GM21528 (cell line): Measurements from ENCODE around the gene GATAD2B.
"Not testable (repeated sequence)": the region's sequence is repeated elsewhere in the genome, so short reads cannot be mapped to it uniquely, and the experiment has no call there.

Experiments
- ATAC-seq: cut with Tn5 transposase; IDR thresholded peaks from one replicate; pipeline ENCODE4 v1.9.1; 2021; ENCODE audit warnings: mild to moderate bottlenecking, moderate library complexity; ENCODE audit not compliant: unreplicated experiment, low FRiP score

GATAD2B gene

DNA sequence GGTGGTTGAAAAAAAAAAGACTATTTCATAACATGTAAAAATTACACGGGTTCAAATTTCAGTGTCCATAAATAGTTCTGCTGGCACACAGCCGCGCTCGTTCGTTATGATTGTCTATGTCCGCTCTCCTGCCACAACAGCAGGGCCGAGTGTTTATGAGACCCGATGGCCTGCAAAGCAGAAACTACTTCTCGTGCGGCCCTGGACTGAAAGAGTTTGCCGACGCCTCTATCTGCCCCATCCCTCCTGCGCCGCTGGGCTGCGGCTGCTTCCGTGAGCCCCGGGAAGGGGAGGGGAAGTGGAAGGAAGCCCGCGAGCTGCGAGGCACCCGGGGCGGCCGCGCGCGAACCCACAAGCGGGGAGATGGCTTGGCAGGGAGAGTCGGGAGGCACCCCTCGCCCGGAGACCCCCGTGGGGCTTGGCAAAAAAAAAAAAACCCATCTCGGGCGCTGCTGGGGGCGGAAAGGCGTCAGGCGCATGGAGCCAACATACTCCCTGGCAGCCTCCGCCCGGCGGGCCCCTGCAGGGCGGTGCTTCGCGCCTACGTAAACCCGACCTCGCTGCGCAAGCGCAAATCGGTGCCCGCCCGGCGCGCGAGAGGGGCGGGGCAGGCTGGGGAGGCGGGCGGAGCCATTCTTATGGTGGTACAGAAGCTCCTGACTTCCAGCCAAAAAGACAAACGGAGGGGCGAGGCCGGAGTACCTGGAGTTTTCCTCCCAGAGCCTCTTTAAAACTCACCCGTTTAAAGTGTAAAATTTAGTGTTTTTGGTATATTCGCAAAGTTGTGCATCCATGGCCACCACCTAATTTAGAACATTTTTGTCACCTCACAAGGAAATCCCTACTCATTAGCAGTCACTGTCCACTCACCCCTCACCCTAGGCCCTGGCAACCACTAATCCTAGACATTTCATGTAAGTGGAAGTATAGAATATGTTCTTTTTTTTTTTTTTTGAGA, 139.3 kb downstream of the GATAD2B start:
- peak; percentile 77 for ATAC-seq

DNA sequence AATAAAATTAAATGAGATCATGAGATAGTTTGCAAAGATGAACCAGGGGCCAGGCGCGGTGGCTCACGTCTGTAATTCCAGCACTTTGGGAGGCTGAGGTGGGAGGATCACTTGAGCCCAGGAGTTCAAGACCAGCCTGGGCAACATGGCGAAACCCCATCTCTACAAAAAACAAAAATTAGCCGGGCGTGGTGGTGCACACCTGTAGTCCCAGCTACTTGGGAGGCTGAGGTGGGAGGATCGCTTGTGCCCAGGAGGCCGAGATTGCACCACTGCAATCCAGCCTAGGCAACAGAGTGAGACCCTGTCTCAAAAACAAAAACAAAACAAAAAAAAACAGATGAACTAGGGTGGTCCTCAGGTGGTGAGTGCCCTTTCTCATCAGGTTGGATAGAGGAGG, 140.1 kb downstream of the GATAD2B start:
- not testable (repeated sequence) for ATAC-seq

DNA sequence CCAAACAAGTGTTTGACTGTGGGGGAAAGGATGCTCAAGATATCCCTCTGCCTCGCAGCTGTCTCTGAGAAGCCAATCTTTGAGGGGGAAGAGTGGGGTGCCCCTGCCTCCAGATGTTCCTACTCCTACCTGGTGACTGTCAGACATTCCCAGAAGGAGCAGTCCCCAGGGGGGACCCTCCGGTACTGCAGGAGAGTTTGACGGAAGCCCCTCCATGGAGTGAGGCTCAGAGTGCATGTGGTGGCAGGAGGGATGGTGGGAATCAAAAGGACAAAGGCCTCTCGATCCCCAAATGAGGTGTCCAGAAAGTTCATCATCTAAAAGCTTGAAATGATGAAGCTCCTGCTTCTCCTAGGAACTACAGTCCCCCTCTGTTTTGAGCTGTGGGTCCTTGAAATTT, 142.2 kb downstream of the GATAD2B start:
- no peak for ATAC-seq

DNA sequence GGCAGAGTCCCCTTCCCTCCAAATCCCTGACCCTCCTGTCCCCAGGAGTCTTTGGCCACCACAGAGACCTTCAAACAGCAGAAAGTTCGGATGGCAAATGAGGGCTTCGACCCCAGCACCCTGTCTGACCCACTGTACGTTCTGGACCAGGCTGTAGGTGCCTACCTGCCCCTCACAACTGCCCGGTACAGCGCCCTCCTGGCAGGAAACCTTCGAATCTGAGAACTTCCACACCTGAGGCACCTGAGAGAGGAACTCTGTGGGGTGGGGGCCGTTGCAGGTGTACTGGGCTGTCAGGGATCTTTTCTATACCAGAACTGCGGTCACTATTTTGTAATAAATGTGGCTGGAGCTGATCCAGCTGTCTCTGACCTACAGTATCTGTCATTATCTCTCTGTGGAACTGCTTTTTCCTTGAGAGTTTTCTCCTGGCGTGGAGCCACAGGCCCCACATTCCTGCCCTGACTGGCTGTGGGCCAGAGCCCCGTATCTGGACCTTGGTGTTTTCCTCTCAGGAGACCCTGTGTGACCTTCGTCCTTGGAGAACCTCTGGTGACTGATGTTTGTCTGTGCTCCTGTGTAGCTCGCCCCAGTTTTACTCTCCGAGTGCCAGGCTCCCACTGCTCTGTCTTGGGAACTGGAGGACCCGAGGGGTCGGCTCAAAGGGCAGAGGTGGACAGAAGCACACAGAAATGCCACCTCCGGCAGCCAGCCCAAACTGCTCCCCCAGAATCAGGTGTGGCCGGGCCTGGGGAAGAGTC, 142.8 kb downstream of the GATAD2B start:
- ATAC-seq = no peak

DNA sequence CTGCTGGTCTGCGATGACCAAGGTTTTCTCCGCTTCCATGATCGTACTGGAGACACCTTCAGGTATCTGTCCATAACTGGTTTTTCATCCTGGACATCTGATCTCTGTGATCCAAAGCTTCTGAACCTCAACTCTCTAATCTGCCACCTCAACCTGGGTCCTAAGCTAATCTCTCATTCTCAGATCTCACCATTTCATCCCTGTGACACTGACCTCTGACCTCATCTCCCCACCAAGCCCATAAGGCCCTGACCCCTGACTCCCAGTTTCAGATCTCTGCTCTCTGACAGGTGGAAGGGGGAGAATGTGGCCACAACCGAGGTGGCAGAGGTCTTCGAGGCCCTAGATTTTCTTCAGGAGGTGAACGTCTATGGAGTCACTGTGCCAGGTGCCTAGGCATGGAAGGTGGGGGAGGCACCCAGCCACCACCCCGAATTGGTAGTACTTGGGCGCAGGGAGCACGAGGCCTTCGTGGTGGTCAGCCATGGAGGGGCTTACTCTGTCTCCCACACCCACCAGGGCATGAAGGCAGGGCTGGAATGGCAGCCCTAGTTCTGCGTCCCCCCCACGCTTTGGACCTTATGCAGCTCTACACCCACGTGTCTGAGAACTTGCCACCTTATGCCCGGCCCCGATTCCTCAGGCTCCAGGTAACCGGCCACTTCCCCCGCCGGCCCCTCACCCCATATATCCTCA, 143.8 kb downstream of the GATAD2B start:
- ATAC-seq = no peak

DNA sequence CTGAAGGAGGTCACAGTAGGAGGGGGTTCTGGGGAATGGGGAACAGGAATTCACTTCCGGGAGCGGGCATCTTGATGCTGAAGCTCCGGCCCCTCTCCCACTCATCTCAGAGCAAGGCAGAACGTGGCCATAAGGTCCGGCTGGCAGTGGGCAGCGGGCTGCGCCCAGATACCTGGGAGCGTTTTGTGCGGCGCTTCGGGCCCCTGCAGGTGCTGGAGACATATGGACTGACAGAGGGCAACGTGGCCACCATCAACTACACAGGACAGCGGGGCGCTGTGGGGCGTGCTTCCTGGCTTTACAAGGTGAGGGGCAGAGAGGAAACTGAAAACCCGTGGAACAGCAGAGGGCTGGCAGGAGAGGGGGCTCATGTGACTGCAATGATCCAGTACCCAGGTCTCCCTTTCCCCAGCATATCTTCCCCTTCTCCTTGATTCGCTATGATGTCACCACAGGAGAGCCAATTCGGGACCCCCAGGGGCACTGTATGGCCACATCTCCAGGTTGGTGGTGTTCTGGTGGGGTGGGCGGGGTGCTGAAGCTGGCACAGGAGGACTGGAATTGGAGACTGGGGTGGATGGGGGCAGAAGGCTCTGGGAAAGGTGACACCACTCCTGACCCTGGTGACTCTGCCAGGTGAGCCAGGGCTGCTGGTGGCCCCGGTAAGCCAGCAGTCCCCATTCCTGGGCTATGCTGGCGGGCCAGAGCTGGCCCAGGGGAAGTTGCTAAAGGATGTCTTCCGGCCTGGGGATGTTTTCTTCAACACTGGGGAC, 144.5 kb downstream of the GATAD2B start:
- no peak for ATAC-seq

DNA sequence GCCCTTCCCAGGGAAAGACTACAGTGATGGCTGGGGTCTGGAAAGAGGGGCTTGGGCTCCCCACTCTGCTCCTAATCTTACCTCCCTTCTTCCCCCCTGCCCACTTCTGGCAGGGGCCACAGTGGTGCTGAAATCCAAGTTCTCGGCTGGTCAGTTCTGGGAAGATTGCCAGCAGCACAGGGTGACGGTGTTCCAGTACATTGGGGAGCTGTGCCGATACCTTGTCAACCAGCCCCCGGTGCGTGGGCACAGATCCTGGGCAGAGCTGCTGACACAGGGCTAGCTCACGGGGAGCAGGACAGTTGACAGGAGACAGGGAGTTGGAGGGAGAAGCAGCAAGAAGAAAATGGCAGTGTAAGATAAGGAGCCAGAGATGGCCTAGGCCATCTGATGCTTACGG, 145.1 kb downstream of the GATAD2B start:
- ATAC-seq = no peak

DNA sequence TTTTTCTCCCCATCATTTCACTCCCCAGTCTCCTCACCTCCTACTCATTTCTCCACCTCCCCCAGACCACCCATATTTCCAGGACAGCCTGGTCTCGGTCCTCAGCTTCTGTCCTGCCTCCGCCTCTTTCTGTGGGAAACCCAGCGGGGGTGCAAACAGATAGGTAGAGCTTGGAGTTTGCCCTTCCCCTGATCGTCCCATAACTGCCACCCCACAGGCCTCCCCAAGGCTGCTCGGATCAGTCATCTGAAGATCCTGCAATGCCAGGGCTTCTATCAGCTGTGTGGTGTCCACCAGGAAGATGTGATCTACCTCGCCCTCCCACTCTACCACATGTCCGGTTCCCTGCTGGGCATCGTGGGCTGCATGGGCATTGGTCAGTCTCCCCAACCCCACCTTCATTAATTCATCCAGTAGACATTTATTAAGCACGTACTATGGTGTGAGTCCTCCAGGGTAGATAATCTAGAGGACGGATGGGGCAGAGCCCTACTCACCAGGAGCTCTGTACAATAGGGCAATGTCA, 145.9 kb downstream of the GATAD2B start:
- no peak for ATAC-seq

DNA sequence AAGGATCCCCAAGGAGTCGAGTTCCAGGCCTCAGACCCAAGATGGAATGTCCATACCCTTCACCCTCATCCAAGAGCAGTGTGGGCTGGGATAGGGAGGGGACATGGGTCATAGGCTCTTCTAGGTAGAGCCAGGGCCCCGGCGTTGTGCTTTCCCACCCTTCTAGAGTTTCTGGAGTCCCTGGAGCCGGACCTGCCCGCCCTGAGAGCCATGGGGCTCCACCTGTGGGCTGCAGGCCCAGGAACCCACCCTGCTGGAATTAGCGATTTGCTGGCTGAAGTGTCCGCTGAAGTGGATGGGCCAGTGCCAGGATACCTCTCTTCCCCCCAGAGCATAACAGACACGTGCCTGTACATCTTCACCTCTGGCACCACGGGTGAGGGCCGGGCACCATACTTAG, 146.4 kb downstream of the GATAD2B start:
- no peak for ATAC-seq

DNA sequence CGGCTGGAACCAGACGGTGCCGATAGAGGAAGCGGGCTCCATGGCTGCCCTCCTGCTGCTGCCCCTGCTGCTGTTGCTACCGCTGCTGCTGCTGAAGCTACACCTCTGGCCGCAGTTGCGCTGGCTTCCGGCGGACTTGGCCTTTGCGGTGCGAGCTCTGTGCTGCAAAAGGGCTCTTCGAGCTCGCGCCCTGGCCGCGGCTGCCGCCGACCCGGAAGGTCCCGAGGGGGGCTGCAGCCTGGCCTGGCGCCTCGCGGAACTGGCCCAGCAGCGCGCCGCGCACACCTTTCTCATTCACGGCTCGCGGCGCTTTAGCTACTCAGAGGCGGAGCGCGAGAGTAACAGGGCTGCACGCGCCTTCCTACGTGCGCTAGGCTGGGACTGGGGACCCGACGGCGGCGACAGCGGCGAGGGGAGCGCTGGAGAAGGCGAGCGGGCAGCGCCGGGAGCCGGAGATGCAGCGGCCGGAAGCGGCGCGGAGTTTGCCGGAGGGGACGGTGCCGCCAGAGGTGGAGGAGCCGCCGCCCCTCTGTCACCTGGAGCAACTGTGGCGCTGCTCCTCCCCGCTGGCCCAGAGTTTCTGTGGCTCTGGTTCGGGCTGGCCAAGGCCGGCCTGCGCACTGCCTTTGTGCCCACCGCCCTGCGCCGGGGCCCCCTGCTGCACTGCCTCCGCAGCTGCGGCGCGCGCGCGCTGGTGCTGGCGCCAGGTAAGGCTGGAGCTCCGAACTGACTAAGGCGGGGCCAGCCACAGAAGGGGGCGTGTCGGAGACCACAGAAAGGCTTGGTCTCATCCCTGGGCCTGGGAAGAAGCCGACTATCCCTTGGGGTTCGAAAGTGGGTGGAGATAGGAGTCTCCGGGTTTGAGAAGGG, 147.1 kb downstream of the GATAD2B start:
- ATAC-seq = peak; percentile 55

DNA sequence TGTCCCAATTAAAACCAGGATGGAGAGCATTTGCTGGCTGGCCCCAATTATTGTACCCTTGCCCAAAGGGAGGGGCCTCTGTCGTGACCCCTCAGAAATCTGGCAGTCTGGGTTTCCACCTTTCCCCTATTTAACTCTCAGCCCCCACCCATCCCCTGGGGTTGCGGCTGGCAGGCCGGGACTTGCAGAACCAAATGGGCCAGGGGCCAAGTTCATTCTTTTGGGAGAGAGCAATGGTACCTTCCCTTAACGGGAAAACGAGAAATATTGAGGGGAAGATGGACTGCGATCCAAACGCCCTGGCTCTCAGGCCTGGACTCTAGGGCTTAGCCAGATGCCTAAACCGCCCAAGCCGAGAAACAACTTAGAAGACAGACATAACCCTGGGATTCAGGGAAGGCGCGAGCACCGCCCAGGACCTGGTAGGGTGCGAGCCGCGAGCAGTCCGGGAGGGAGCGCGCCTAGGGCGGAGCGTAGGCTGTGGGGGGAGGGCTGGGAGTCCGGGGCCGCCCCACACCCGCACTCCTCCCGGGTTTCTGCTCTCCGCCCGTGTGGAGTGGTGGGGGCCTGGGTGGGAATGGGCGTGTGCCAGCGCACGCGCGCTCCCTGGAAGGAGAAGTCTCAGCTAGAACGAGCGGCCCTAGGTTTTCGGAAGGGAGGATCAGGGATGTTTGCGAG, 147.9 kb downstream of the GATAD2B start, which contains the start of gene SLC27A3:
SLC27A3 (plus strand) TSS at position 628 of the 678 bp plus-strand sequence. CDS start 91 bp downstream, outside the sequence.
- peak; percentile 28 for ATAC-seq

DNA sequence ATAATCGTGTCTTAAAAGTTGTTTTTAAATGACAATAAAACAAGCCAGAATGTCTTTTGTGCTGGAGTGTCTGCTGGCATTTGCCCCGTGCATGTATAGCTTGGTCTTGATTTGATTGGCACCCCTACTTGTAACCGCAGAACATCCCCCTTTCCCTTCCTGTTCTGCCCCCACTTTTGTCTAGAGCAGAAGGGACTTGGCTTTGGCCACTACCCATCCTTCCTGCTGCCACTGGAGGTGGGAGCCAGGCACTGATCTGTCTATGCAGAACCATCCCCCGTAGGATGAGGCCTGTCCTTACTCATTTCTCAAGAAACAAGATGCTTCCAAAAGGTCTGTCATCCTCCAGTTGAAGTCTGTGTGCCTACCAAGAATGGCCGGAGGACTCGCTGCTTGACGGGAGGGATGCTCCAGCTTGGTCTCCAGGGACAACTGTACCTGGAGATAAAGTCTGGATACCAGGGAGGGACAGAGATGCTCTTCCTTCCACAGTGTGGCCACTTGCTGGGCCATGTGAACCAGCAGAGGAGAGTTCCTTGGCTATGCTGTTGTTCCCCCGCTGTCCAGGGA, 148.7 kb downstream of the GATAD2B start:
- ATAC-seq = no peak

DNA sequence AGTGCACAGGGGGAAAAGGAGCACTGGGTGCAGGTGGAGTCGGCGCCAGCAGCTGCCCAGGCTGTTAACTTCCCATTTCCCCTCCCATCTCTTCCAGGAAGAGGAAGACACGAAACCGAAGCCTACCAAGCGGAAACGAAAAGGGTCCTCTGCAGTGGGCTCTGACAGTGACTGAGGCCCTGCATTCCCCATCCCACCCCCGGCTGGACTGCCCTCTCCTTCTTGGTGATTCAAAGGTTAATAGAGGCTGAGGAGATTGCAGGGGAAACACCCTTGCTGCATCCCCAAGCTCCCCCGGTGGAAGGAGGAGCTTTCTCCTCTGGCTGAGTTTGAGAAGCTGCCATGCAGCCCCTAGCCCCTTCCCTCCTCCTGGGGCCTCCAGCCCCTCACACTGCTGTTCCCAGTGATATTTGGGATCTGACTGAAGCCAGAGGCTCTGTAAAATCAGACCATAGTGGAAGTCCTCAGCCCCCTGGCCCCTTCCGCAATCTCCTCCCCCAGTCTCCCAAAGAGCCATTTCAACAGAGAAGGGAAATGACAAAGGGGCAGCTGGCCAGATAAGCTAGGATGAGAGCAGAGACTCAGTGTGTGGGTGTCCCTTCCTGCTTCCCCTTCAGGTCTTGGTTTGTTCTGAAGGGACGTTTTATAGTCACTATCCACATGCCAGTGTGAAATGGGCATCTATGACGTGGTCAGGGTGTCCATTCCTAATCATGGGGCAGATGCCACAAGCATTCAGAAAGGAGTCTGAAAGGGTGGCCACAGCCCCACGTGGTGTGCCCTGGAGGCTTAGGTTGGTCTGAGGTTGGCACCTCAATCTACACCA, 149.5 kb downstream of the GATAD2B start:
- ATAC-seq = no peak

DNA sequence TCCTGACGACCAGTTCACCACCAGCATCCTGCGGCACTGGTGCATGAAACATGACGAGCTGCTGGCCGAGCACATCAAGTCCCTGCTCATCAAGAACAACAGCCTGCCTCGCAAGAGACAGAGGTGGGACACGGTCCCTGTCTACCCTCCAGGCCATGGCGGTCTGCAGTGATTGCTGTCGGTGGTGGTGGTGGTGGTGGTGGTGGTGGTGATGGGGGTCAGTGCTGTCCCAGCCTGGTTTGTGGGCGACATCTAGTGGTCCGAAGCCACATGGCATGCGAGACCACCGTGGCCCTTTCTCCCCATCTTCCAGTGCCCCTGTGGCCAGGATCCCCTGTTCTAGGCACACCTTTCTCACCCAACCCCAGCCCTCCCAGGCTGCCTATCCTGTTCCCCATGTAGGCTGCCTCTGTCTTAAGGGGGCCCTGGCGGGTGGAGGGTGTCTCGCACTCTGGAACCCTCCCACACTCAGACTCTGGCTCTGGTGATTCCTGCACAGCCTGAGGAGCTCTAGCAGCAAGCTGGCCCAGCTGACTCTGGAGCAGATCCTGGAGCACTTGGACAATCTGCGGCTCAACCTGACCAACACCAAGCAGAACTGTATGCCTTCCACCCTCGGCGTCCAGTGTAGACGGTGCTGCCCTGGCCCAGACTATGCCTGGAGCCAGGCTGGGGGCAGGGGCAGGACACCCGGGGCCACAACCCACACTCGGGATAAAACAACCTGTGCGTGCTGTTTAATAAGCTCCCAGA, 150.8 kb downstream of the GATAD2B start:
- ATAC-seq = no peak

DNA sequence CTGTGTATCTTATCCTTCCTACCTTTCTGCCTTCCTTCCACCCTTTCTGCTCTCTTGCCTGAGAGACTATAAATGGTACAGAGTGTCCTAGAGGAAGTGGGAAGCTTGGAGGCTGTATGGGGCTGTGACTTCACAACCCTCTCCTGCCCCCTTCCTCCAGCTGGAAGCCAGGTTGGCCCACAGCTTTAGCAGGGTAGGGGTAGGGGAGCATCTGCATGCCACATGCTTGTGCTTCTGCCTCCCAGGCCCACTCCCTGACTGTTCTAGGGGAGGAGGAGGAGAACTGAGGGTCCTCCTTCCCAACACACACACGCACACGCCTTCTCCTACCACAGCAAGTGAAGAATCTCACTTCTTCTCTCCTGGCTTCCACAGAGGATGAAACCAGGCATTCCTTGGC, 151.5 kb downstream of the GATAD2B start:
- no peak for ATAC-seq

DNA sequence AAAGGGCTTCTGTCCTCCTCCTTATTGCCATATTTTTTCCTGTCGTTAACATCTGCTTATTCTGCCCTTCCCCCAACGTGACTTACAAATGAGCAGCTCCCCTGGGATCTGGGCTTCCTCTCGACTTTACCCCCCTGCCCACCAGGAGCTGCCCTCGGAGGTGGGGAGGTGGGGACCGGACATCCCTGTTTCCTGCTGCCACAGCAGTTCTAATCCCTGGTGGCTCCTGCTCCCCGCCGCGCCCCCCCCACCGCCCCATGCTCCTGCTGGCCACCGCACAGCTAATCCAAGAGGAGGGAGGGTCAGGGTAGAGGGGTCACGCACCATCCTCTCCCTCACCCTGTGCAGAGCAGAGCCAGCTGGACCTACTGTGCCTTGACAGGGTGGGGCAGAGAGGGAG, 152.0 kb downstream of the GATAD2B start:
- no peak for ATAC-seq
